Activated T-cell treated with anti-CD3 and anti-CD28 coated beads, Interleukin-2, amount 50 U/mL, for 24 hours (primary cell): ENCODE data around the gene POU6F2.
"Not testable (repeated sequence)": the region's sequence is repeated elsewhere in the genome, so short reads cannot be mapped to it uniquely, and the experiment has no call there.

Source experiments
- DNase-seq: peaks from one replicate; pipeline ENCODE4 v3.0.0-alpha.2; 2020
- H3K27ac Mint-ChIP-seq: 2 replicates; pipeline ENCODE4 v1.8.0; 2020; ENCODE audit warnings: mild to moderate bottlenecking, mixed read lengths
- H3K27me3 Mint-ChIP-seq: 2 replicates; pipeline ENCODE4 v1.8.0; 2020; ENCODE audit warnings: mixed read lengths
- H3K36me3 Mint-ChIP-seq: 2 replicates; pipeline ENCODE4 v1.8.0; 2020; ENCODE audit warnings: low read depth, mixed read lengths
- H3K4me1 Mint-ChIP-seq: 2 replicates; pipeline ENCODE4 v1.8.0; 2020; ENCODE audit warnings: low read depth, mixed read lengths
- H3K4me3 Mint-ChIP-seq: 2 replicates; pipeline ENCODE4 v1.8.0; 2020; ENCODE audit warnings: mild to moderate bottlenecking, moderate library complexity, mixed read lengths
- H3K9me3 Mint-ChIP-seq: 2 replicates; pipeline ENCODE4 v1.8.0; 2020; ENCODE audit warnings: mixed read lengths

POU6F2 gene

DNA sequence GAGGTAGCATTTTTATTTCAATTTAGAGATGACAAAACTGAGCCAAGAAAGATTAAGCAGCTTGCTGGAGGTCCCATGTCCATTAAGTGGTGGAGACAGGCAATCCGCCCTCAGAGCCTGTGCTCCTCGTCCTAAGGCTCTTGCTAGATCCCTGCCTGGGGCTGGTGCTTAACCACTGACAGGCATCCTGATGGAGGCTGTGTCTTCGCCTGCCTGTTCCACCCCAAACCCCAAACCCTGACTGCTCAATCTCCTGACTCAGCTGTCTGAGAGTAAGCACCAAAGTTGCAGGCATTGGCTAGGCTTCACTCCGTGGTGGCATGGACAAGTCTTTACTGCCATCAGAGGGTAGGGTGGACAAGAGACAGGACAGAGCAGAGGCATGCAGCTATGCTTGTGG is 209.4 kb downstream of the POU6F2 start:
- no peaks in the 10 kb centered on the region for H3K4me1 Mint-ChIP-seq
- H3K27ac Mint-ChIP-seq, result no peak overlapping the region
- DNase-seq, result no peak
- no peaks in the 10 kb centered on the region for H3K36me3 Mint-ChIP-seq
- no peak overlapping the region for H3K4me3 Mint-ChIP-seq
- no peaks in the 10 kb centered on the region for H3K9me3 Mint-ChIP-seq
- H3K27me3 Mint-ChIP-seq, result peaks cover 3% of the 10 kb centered on the region

- Mint-ChIP-seq H3K4me1 (no peaks in the 10 kb centered on the region), H3K27ac (no peak overlapping the region), H3K4me3 (no peak overlapping the region), H3K27me3 (peaks cover 3% of the 10 kb centered on the region), H3K9me3 (no peaks in the 10 kb centered on the region), H3K36me3 (no peaks in the 10 kb centered on the region)
- DNase-seq, result no peak
Measured at GRCh38 chr7:39192476-39192875, 214.8 kb downstream of the POU6F2 start.

- H3K36me3 Mint-ChIP-seq, H3K27me3 Mint-ChIP-seq, H3K9me3 Mint-ChIP-seq, H3K27ac Mint-ChIP-seq, H3K4me1 Mint-ChIP-seq, DNase-seq, H3K4me3 Mint-ChIP-seq: not testable (repeated sequence)
Measured at GRCh38 chr7:39194388-39194787, 216.7 kb downstream of the POU6F2 start.

- Mint-ChIP-seq H3K4me3 (no peak overlapping the region), H3K4me1 (no peaks in the 10 kb centered on the region)
Measured at GRCh38 chr7:39195967-39196366, 218.3 kb downstream of the POU6F2 start.

DNA sequence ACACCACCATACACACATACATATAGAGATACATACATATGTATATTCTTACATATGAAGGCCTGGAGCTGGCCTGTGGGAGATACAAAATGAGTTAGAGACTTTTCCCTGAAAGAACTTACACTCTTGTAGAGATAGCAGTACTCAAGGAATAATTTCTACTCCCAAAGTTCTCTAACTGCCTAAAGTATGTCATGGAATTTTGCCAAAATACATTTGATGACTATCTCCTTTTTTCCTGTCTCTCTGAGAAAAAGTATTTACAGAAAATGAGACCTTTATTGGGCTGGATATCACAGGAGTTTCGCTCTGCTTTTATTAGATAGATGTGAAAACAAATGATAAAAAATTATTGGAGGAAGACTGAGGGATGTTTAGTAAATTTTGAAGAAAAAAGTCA is 220.1 kb downstream of the POU6F2 start:
- Mint-ChIP-seq H3K4me1 (no peaks in the 10 kb centered on the region), H3K4me3 (no peak overlapping the region), H3K27ac (no peak overlapping the region), H3K36me3 (no peaks in the 10 kb centered on the region), H3K9me3 (no peaks in the 10 kb centered on the region), H3K27me3 (no peaks in the 10 kb centered on the region)
- DNase-seq, result no peak

More at GRCh38 chr7:39195967-39196366, 218.3 kb downstream of the POU6F2 start:
- H3K27ac Mint-ChIP-seq, result no peak overlapping the region
- no peak for DNase-seq
- H3K9me3 Mint-ChIP-seq, result no peaks in the 10 kb centered on the region
- H3K36me3 Mint-ChIP-seq, result no peaks in the 10 kb centered on the region
- no peaks in the 10 kb centered on the region for H3K27me3 Mint-ChIP-seq

DNA sequence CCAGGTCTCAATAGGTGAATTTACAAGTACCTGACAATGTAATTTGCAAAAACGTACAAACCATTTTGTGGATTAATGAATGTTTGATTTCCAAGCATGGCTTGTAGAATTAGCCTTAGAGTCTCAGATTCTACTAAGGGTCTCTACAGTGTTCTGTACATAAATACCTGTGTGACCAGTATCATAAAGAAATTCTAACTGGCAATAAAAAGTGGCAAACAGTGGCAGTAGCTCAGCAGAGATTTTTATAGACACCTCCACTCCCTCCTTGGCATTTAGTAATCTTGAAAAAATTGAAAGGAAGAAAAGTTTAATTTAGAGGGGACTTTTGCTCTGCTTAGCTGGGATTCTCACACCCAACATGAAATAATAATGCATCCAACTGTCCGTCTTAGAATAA is 220.8 kb downstream of the POU6F2 start:
- no peak overlapping the region for H3K27ac Mint-ChIP-seq
- DNase-seq, result no peak
- H3K27me3 Mint-ChIP-seq, result no peaks in the 10 kb centered on the region
- no peaks in the 10 kb centered on the region for H3K4me1 Mint-ChIP-seq
- H3K4me3 Mint-ChIP-seq, result no peak overlapping the region
- no peaks in the 10 kb centered on the region for H3K9me3 Mint-ChIP-seq
- no peaks in the 10 kb centered on the region for H3K36me3 Mint-ChIP-seq

GRCh38 chr7:39199006-39199405 is 221.3 kb downstream of the POU6F2 start:
- no peaks in the 10 kb centered on the region for H3K4me1 Mint-ChIP-seq
- no peaks in the 10 kb centered on the region for H3K9me3 Mint-ChIP-seq
- no peaks in the 10 kb centered on the region for H3K36me3 Mint-ChIP-seq
- DNase-seq, result no peak
- no peak overlapping the region for H3K4me3 Mint-ChIP-seq
- no peak overlapping the region for H3K27ac Mint-ChIP-seq
- no peaks in the 10 kb centered on the region for H3K27me3 Mint-ChIP-seq

DNA sequence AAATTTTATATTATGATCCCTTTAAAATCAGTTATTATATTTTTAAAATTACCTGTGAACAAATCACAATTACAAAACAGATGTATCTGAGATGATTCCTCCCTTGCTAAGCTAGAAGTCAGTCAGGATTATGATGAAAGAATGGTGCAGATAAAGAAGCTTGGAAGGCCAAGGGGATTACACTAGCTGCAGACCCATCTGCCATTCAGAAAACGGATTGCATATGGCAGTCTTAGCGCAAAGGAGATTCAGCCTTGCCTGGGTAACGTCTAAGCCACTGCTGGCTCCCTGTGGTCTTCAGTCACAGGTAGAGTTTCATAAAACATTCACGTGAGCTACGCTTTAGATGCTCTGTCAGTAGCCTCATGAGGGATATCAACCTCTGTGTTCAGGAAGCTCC is 222.2 kb downstream of the POU6F2 start:
- Mint-ChIP-seq H3K27me3 (no peaks in the 10 kb centered on the region), H3K9me3 (no peaks in the 10 kb centered on the region), H3K4me1 (no peaks in the 10 kb centered on the region), H3K27ac (no peak overlapping the region), H3K36me3 (no peaks in the 10 kb centered on the region), H3K4me3 (no peak overlapping the region)
- no peak for DNase-seq

DNA sequence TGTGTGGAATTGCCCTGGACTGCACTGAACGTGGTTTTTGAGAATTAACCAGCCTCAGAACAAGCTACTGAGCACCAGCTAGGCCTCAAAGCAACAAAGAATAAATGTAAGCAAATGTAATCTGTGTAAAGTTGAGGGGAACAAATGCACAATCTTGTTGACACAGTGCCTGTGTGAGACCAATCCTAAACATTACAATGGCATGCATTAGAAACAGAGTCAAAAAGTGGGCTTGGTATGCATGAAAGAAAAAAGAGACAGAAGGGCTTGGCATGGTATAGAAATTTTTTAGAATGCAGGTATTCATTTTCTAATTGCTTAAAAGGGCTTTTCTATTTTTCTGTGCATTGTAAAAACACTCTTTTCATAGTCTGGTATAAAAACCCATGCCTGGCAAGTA is 224.3 kb downstream of the POU6F2 start:
- H3K4me3 Mint-ChIP-seq, result no peak overlapping the region
- no peaks in the 10 kb centered on the region for H3K27me3 Mint-ChIP-seq
- H3K27ac Mint-ChIP-seq, result no peak overlapping the region
- H3K4me1 Mint-ChIP-seq, result no peaks in the 10 kb centered on the region
- H3K36me3 Mint-ChIP-seq, result no peaks in the 10 kb centered on the region
- no peaks in the 10 kb centered on the region for H3K9me3 Mint-ChIP-seq
- no peak for DNase-seq

GRCh38 chr7:39210362-39210761 is 232.7 kb downstream of the POU6F2 start:
- no peaks in the 10 kb centered on the region for H3K27me3 Mint-ChIP-seq
- no peak for DNase-seq

GRCh38 chr7:39211581-39211980 is 233.9 kb downstream of the POU6F2 start:
- Mint-ChIP-seq H3K4me3 (no peak overlapping the region), H3K27me3 (no peaks in the 10 kb centered on the region), H3K4me1 (no peaks in the 10 kb centered on the region), H3K27ac (no peak overlapping the region), H3K36me3 (no peaks in the 10 kb centered on the region), H3K9me3 (no peaks in the 10 kb centered on the region)
- DNase-seq, result no peak

More at GRCh38 chr7:39210362-39210761, 232.7 kb downstream of the POU6F2 start:
- H3K4me3 Mint-ChIP-seq, result no peak overlapping the region
- no peaks in the 10 kb centered on the region for H3K9me3 Mint-ChIP-seq
- no peak overlapping the region for H3K27ac Mint-ChIP-seq
- no peaks in the 10 kb centered on the region for H3K4me1 Mint-ChIP-seq
- no peaks in the 10 kb centered on the region for H3K36me3 Mint-ChIP-seq

DNA sequence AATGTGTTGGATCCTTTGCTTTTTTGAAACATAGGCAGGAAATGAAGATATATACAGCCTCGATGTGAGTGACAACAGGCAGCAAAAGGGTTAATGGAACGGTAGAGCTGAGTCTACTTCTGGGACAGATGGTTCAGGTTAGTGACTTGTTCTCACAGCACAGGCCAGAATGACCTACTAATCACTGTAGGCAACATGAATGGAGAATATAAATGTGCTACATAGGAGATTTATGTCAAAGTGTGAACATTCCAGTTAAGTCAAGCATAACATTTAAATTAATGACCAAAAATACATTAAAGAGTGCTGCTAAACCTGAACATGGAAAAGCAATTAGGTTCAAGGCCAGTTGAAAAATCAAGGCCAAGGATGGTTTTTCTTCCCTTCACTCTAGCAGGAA is 235.2 kb downstream of the POU6F2 start:
- Mint-ChIP-seq H3K4me3 (no peak overlapping the region), H3K36me3 (no peaks in the 10 kb centered on the region), H3K27ac (no peak overlapping the region), H3K4me1 (no peaks in the 10 kb centered on the region), H3K9me3 (no peaks in the 10 kb centered on the region), H3K27me3 (no peaks in the 10 kb centered on the region)
- no peak for DNase-seq

GRCh38 chr7:39217783-39218182 is 240.1 kb downstream of the POU6F2 start:
- H3K4me1 Mint-ChIP-seq, result no peaks in the 10 kb centered on the region
- no peaks in the 10 kb centered on the region for H3K36me3 Mint-ChIP-seq
- no peaks in the 10 kb centered on the region for H3K27me3 Mint-ChIP-seq
- H3K9me3 Mint-ChIP-seq, result no peaks in the 10 kb centered on the region
- no peak for DNase-seq
- no peak overlapping the region for H3K27ac Mint-ChIP-seq
- H3K4me3 Mint-ChIP-seq, result no peak overlapping the region

DNA sequence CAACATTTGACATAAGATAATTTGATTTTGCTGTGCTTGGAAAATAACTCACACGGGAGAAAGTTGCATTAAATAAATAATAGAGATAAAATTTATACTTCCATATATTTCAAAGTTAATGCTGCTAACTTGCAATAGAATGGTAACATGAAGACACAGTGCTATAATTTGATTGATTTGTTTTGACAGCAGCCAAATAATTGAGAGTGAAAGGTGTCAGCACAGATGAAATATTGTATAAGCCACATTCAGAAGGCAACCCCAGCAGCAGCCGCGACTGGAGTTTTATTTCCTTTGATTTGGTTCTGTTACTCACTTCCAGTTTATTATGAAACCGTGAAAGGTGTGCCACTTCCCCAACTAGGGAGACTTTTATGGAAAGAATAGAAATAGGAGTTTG is 242.2 kb downstream of the POU6F2 start:
- no peaks in the 10 kb centered on the region for H3K27me3 Mint-ChIP-seq

DNA sequence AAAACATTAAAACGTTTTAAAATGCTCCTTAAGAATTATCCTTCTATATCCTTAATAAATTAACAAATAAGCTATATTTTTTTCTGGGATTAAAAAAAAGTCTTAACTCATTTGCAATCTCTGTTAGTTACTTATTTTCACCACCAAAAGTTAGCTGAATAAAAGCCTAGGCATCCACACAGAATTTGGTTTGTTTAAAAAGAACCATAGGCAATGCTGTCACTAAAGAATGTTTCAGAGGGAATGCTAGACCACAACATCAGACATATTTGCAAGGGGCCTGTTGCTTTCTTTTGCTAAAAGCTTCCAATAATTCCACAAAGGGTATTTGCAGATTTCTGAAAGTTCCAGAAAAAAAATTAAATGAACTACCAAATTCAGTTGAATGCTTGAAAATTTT is 244.2 kb downstream of the POU6F2 start:
- Mint-ChIP-seq H3K4me3 (no peak overlapping the region), H3K4me1 (no peaks in the 10 kb centered on the region), H3K9me3 (no peaks in the 10 kb centered on the region)

More for the DNA sequence above, 242.2 kb downstream of the POU6F2 start:
- Mint-ChIP-seq H3K4me3 (no peak overlapping the region), H3K9me3 (no peaks in the 10 kb centered on the region), H3K36me3 (no peaks in the 10 kb centered on the region), H3K4me1 (no peaks in the 10 kb centered on the region), H3K27ac (no peak overlapping the region)
- no peak for DNase-seq

DNA sequence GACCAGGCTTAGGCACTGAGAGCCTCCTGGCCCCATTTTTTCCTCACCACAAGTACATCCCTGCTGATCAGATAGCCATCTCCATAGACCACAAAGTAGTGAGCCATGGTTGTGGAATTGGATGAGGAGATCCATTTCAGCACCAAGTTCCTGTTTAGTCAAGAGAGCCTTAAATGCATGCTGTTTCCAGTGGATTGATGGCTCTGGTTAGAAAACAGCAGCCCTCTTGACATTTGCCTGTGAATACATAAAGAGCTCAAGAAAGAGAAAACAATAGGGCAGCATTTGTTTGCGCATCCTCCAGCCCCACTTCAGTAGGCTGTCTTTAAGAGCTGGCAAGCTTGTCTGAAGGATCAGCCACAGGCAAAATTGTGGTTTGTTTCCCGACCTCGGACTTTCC is 251.2 kb downstream of the POU6F2 start:
- H3K9me3 Mint-ChIP-seq, result no peaks in the 10 kb centered on the region
- H3K27ac Mint-ChIP-seq, result no peak overlapping the region
- DNase-seq, result no peak
- no peaks in the 10 kb centered on the region for H3K4me1 Mint-ChIP-seq
- no peaks in the 10 kb centered on the region for H3K36me3 Mint-ChIP-seq
- H3K27me3 Mint-ChIP-seq, result peaks cover 7% of the 10 kb centered on the region
- H3K4me3 Mint-ChIP-seq, result no peak overlapping the region

More for the DNA sequence above, 244.2 kb downstream of the POU6F2 start:
- Mint-ChIP-seq H3K27ac (no peak overlapping the region), H3K36me3 (no peaks in the 10 kb centered on the region), H3K27me3 (no peaks in the 10 kb centered on the region)
- DNase-seq, result no peak
